Measurements from ENCODE around the gene ZNF304. TPM values are rescaled to one million over a fixed set of nuclear protein-coding genes. Genes with fewer than 3 reads are reported as not detected.

ZNF304 gene
- total RNA-seq, 1 donor from 2014 or later, result 5.9 TPM

Other genes with a start within 250 kb of the ZNF304 start
- not detected for gene USP29, start 231.3 kb upstream of the ZNF304 start, total RNA-seq
- gene ZIM3, start 206.1 kb upstream of the ZNF304 start, total RNA-seq, result not detected
- not detected for gene DUXA, start 183.8 kb upstream of the ZNF304 start, total RNA-seq
- gene ZNF264, start 159.8 kb upstream of the ZNF304 start, total RNA-seq, result 183 TPM
- gene AURKC, start 120.2 kb upstream of the ZNF304 start, total RNA-seq, result not detected
- gene ZNF805, start 110.6 kb upstream of the ZNF304 start, total RNA-seq, result 22.8 TPM
- gene ZNF460, start 70.8 kb upstream of the ZNF304 start, total RNA-seq, result 56.5 TPM
- 4.5 TPM for gene ZNF543, start 30.8 kb upstream of the ZNF304 start, total RNA-seq
- 1.8 TPM for gene TRAPPC2B, start 12.3 kb downstream of the ZNF304 start, total RNA-seq
- gene ZNF547, start 12.3 kb downstream of the ZNF304 start, total RNA-seq, result not detected
- gene ZNF548, start 38.6 kb downstream of the ZNF304 start, total RNA-seq, result 0.96 TPM
- gene ZNF17, start 59.9 kb downstream of the ZNF304 start, total RNA-seq, result 1.5 TPM
- 2.7 TPM for gene ZNF749, start 84.1 kb downstream of the ZNF304 start, total RNA-seq
- not detected for gene VN1R1, start 105.9 kb downstream of the ZNF304 start, total RNA-seq
- gene ZNF772, start 126.3 kb downstream of the ZNF304 start, total RNA-seq, result 3.7 TPM
- gene ZNF419, start 136.5 kb downstream of the ZNF304 start, total RNA-seq, result 5.3 TPM
- not detected for gene ZNF773, start 148.7 kb downstream of the ZNF304 start, total RNA-seq
- 2.2 TPM for gene ZNF549, start 176.1 kb downstream of the ZNF304 start, total RNA-seq
- 22.7 TPM for gene ZNF550, start 208.6 kb downstream of the ZNF304 start, total RNA-seq
- 2.7 TPM for gene ZNF416, start 227.6 kb downstream of the ZNF304 start, total RNA-seq
- 0.53 TPM for gene ZIK1, start 232.9 kb downstream of the ZNF304 start, total RNA-seq
- gene ZNF530, start 248.6 kb downstream of the ZNF304 start, total RNA-seq, result 2.6 TPM

All from ascending aorta (tissue), 1 donor.